Measurements from ENCODE around the gene OGFOD2. TPM values are rescaled to one million over a fixed set of nuclear protein-coding genes. Genes with fewer than 3 reads are reported as not detected.

OGFOD2 gene
- total RNA-seq, 3 donors from 2014 or later: 9.0 to 16.5 (median 12.1) TPM

- Histone ChIP-seq H3K27me3 (no peaks in the 10 kb centered on the region), H3K9me3 (no peaks in the 10 kb centered on the region), H3K27ac (peak overlapping the region; percentile 89 to 90), H3K36me3 (no peaks in the 10 kb centered on the region), H3K4me3 (peak overlapping the region; percentile 84 to 99 (median 99)), H3K4me1 (peaks cover 17 to 25% of the 10 kb centered on the region in 2 donors)
- DNase-seq (ENCODE audit: low spot score in 2 of 2): no peak
- TF ChIP-seq POLR2AphosphoS5 (IDR thresholded peaks at IDR 0.05) (no peak), POLR2A (IDR thresholded peaks at IDR 0.05) (no peak), CTCF (IDR thresholded peaks at IDR 0.05) (no peak)
- intact Hi-C loops (cut with DNase I; ENCODE audit: low total_unique reads): no loop called here
Measured at GRCh38 chr12:122981587-122982476, 6.8 kb downstream of the OGFOD2 start.

GRCh38 chr12:122982477-122982815 lies 7.4 kb downstream of the OGFOD2 start:
- intact Hi-C loops (cut with DNase I; ENCODE audit: low total_unique reads): no loop called here
- H3K4me3 ChIP-seq: peak overlapping the region in 1 of 3 donors; percentile 84
- H3K27ac ChIP-seq: no peak overlapping the region
- H3K36me3 ChIP-seq: no peaks in the 10 kb centered on the region
- no peaks in the 10 kb centered on the region for H3K9me3 ChIP-seq
- no peak for DNase-seq (ENCODE audit: low spot score in 2 of 2)
- peaks cover 16 to 20% of the 10 kb centered on the region in 2 donors for H3K4me1 ChIP-seq
- H3K27me3 ChIP-seq: no peaks in the 10 kb centered on the region
- TF ChIP-seq CTCF (IDR thresholded peaks at IDR 0.05) (no peak), POLR2AphosphoS5 (IDR thresholded peaks at IDR 0.05) (no peak), POLR2A (IDR thresholded peaks at IDR 0.05) (no peak)

- TF ChIP-seq POLR2A (IDR thresholded peaks at IDR 0.05) (no peak), POLR2AphosphoS5 (IDR thresholded peaks at IDR 0.05) (no peak), CTCF (IDR thresholded peaks at IDR 0.05) (no peak)
- H3K36me3 ChIP-seq: no peaks in the 10 kb centered on the region
- H3K4me3 ChIP-seq: no peak overlapping the region
- no peak for DNase-seq (ENCODE audit: low spot score in 2 of 2)
- intact Hi-C loops (cut with DNase I; ENCODE audit: low total_unique reads): no loop called here
- H3K27ac ChIP-seq: peak overlapping the region in 1 of 2 donors; percentile 36
- H3K27me3 ChIP-seq: no peaks in the 10 kb centered on the region
- H3K4me1 ChIP-seq: peaks cover 16 to 20% of the 10 kb centered on the region in 2 donors
- no peaks in the 10 kb centered on the region for H3K9me3 ChIP-seq
Measured at GRCh38 chr12:122982963-122983788, 8.1 kb downstream of the OGFOD2 start.

- no peaks in the 10 kb centered on the region for H3K27me3 ChIP-seq
- no peak for DNase-seq (ENCODE audit: low spot score in 2 of 2)
- intact Hi-C loops (cut with DNase I; ENCODE audit: low total_unique reads): no loop called here
- H3K36me3 ChIP-seq: no peaks in the 10 kb centered on the region
- peak overlapping the region in 2 of 3 donors; percentile 13 to 52 for H3K4me3 ChIP-seq
- peaks cover 16 to 20% of the 10 kb centered on the region in 2 donors for H3K4me1 ChIP-seq
- peak overlapping the region; percentile 36 to 70 for H3K27ac ChIP-seq
- TF ChIP-seq CTCF (IDR thresholded peaks at IDR 0.05) (no peak), POLR2AphosphoS5 (IDR thresholded peaks at IDR 0.05) (no peak), POLR2A (IDR thresholded peaks at IDR 0.05) (no peak)
- H3K9me3 ChIP-seq: no peaks in the 10 kb centered on the region
Measured at GRCh38 chr12:122983789-122984515, 8.9 kb downstream of the OGFOD2 start.
